DMS53 treated with DMSO at 0.1 percent for 48 hours (cell line): ENCODE measurements around the gene ITGA2B.
"Not testable (repeated sequence)": the region's sequence is repeated elsewhere in the genome, so short reads cannot be mapped to it uniquely, and the experiment has no call there.

Experiments used
- DNase-seq: peaks from one replicate; lab custom pipeline; 2025; ENCODE audit not compliant: unreplicated experiment; lab: John Stamatoyannopoulos, UW

Gene ITGA2B

GRCh38 chr17:44369414-44370023, 19.9 kb downstream of the ITGA2B start:
- DNase-seq, result not testable (repeated sequence)

DNA sequence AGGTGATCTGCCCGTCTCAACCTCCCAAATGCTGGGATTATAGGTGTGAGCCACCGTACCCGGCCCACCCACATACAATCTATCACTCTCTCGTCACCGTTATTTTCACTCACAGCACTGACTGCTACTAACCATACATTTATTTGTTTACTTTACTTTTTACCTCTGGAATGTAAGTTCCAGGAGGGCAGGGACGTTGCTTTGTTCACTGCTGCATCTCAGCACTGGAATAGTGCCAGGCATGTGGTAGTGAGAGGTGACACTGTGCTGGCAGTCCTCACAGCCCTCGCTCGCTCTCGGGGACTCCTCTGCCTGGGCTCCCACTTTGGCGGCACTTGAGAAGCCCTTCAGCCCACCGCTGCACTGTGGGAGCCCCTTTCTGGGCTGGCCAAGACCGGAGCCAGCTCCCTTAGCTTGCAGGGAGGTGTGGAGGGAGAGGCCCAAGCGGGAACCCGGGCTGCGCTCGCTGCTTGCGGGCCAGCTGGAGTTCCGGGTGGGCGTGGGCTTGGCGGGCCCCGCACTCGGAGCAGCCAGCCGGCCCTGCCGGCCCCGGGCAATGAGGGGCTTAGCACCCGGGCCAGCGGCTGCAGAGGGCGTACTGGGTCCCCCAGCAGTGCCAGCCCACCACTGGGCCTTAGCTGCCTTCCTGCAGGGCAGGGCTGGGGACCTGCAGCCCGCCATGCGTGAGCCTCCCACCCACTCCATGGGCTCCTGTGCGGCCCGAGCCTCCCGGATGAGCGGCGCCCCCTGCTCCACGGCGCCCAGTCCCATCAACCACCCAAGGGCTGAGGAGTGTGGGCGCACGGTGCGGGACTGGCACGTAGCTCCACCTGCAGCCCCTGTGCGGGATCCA, 20.8 kb downstream of the ITGA2B start:
- DNase-seq, result not testable (repeated sequence)

DNA sequence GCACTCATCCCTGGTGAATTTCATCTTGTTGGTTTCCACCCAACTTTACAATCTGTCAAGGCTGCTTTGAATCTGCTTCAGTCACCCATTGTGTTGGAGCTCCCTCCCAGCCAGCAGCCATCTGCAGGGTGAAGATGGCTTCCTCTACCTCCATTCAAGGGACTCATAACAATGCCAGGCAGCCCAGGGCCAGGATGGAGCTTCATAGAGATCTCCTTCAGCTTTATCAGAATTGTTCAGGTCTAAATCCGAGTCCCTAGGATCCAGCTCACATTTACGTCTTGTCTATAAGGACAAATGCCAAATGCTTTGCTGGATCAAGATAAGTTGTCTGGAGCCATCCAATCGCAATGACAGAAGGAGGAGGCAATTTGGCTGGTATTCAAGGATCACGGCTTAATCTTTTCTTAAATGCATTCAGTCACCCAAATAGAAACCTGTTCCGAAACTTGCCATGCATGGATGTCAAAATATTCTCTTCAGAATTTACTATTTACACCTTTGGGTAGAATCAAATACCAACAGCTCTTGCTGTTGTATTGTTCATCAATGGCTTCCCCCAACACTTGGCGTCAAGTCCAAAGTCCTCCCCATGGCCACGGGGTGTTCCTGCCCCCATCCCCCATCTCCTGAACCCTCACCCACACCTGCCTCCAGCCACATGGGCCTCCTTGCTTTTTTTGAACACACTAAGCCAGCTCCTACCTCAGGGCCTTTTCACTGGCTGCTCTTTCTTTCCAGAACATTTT, 22.0 kb downstream of the ITGA2B start:
- DNase-seq, result no peak

- not testable (repeated sequence) for DNase-seq
Observed at GRCh38 chr17:44365051-44365450, 24.4 kb downstream of the ITGA2B start.

- peak; percentile 26 for DNase-seq
Observed at GRCh38 chr17:44363613-44364159, 25.8 kb downstream of the ITGA2B start, which contains the start of gene FAM171A2. Gene FAM171A2 (minus strand): TSS chr17:44363853. CDS start chr17:44363714, 139 bp downstream.

DNA sequence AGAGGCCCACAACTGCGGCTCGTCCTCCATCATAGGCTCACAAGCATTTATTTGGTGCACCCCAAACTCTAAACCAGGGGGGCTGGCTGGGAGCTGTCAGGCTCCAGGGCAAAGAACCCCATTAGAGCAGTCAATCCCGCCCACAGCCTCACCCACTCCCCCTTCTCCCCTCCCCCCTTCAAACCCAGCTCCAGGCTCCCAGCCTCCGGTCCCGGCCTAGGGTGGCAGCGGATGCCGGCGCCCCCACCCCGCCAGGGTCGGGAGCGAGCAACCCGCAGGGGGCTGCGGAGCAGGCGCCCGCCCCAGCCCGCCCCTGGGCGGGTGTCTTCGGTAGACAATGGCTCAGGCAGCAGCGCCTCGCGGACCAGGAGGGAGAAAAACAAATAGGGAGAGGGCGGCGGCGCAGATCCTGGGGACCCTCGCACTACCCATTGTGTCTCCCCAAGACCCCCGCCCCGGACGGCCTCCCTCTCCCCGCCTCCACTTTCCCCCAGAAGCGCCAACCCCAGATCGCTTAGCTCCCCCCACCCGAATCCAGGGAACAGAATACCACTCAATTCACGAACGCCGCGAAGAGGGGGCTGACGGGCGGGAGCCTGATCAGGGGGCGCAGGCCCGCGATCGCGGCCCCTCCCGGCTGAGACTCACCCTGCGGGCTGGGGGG, 26.4 kb downstream of the ITGA2B start:
- no peak for DNase-seq

DNA sequence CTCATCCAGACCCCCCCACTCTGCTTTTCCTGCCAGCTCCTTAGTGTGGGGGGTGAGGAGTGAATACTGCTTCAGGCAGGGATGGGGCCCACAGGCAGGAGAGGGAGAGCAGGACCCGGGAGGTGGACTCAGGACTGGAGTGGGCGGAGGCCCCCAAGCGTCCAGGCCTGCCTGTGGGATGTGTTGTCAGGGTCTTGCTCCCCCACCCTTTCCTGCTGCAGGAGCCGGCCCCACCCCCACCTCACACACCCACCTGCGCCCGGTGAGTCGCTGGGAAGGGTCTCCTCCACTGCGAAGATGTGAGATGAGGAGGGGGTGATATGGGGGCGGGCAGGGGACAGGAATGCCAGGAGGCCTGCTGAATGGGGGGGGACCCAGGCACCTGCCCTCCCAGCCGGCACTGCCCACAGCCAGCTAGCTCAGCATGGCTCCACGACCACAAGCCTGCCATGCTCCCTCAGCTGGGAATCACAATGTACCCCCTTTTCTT, 26.9 kb downstream of the ITGA2B start:
- no peak for DNase-seq

DNA sequence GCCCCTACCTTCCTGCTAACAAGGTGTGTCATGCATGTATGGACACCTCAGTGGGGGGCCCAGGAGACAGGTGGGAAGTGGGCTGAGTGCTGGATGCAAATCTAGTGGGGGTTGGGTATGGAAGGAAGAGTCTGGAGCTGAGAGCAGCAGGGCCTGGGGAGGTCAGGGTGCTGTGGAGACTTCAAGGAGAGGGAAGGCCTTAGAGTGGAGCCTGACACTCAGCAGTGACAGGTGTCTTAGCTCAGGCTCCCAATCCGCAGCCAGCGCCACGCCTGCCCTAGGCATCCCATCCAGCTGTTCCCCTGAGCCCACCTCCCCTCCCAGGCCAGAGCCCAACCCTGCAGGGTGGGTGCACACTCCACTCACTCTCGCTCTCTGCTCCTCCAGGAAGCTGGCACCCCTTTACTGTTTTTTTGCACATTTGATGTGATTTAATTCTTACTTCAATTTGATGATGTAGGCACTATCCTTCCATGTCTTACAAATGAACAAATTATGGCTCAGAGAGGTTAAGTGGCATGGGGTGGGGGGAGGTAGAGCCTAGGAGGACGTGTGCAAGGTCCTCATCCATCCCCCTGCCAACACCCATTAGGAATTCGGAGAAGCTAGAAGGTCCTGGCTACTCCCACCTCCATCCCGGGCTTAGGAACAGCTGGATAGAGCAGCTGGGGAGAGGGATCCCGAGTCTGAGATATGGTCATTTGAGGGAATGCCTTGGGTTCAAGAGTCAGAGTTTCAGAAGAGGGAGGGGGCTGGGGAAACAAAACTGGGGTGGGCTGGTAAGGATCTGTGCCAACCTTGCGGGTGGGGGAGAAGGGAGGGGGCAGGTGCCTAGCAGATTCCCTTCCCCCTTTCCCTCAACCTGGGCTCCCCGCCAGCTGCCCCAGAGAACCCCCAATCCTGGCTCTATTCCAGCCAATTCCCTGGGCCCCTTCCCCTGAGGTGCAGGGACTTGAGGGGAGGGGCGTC, 27.9 kb downstream of the ITGA2B start:
- DNase-seq, result no peak

DNA sequence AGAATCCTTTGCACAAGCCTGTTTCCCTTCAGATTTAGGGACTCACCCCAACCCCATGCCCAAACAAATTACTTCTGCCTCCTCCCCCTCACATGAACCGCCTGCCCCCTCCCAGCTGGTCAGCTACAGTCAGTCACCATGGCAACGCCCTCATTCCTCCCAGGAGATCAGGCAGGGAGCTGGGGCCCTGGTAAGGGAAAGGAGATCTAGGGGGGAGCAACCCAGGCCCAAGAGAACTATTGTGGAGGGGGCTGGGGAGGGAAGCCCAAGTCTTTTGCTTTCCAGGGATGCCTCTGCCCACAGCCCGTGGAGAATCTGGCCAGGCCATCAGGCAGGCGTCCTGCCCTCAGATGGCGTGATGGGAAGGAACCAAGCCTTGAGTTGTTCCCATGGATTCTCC, 28.6 kb downstream of the ITGA2B start:
- DNase-seq, result no peak

GRCh38 chr17:44360144-44360533, 29.3 kb downstream of the ITGA2B start:
- no peak for DNase-seq

GRCh38 chr17:44359458-44360143, 29.8 kb downstream of the ITGA2B start:
- DNase-seq, result no peak

DNA sequence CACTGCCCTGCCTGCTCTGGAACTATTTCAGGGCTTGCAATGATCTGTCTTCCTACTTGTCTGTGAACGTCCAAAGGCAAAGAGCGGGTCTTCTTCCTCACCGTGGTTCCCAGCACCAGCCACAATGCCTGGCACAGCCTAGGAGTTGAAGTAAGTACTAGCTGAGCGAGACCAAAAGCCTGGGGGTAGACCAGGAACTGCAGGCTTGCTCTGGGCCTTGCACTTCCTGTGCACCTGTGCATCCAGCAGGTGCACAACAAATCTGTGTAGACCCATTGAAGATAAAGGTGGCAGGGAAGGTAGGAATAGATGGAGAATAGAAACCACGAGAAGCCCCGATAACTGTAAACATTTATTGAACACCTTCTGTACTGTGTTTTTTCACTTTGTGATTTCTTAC, 30.4 kb downstream of the ITGA2B start:
- DNase-seq, result no peak

- DNase-seq, result no peak
Observed at GRCh38 chr17:44358066-44358465, 31.4 kb downstream of the ITGA2B start.

DNA sequence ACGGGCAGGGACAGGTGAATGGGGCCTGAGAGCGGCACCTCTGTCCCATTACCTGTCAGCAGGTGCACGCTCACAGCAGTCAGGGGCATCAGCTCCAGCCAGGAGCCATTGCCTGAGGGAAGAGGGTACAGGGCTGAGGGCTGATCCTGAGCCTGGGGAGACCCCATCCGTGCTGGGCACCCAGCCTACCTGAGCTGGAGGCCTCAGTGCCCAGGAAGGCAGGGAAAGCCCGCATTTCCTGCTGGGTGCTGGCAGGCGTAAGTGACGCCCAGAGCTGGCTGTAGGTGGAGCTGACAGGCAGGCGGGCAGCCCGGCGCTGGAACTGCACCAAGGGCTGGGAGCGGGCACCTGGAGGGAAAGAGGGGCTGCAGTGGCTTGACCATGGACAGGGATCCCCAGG, 33.2 kb downstream of the ITGA2B start:
- no peak for DNase-seq

- no peak for DNase-seq
Observed at GRCh38 chr17:44355642-44356099, 33.8 kb downstream of the ITGA2B start.

GRCh38 chr17:44354582-44355561, 34.6 kb downstream of the ITGA2B start:
- no peak for DNase-seq

- no peak for DNase-seq
Observed at GRCh38 chr17:44353672-44354331, 35.6 kb downstream of the ITGA2B start.
